Type B pancreatic cell (in vitro differentiated cells): ENCODE measurements around the gene COL24A1. TPM values are rescaled to one million over a fixed set of nuclear protein-coding genes. Genes with fewer than 3 reads are reported as not detected.

Experiments used
- DNase-seq: peaks from one replicate; pipeline ENCODE4 v3.0.0; 2021; ENCODE audit warnings: mixed read lengths; ENCODE audit not compliant: unreplicated experiment; ENCODE audit errors: extremely low spot score
- H3K27ac Mint-ChIP-seq: 2 replicates; pipeline ENCODE4 v1.8.0; 2021; ENCODE audit warnings: mild to moderate bottlenecking, mixed read lengths
- H3K27me3 Mint-ChIP-seq: 2 replicates; pipeline ENCODE4 v1.8.0; 2021; ENCODE audit warnings: mixed read lengths
- H3K36me3 Mint-ChIP-seq: 2 replicates; pipeline ENCODE4 v1.8.0; 2021; ENCODE audit warnings: mixed read lengths
- H3K4me1 Mint-ChIP-seq: one replicate; pipeline ENCODE4 v1.8.0; 2021; ENCODE audit warnings: mixed read lengths; ENCODE audit not compliant: unreplicated experiment
- H3K4me3 Mint-ChIP-seq: 2 replicates; pipeline ENCODE4 v1.8.0; 2021; ENCODE audit warnings: mild to moderate bottlenecking, mixed read lengths
- H3K9me3 Mint-ChIP-seq: 2 replicates; pipeline ENCODE4 v1.8.0; 2021; ENCODE audit warnings: mixed read lengths
- CTCF ChIP-seq: fragments of 200-600 bp; sonication (generic); conservative IDR thresholded peaks from 2 replicates; pipeline ENCODE4 v1.5.0; 2021; ENCODE audit warnings: antibody characterized with exemption, mild to moderate bottlenecking
- total RNA-seq: library from RNA; stranded (reverse); gene quantifications from 2 replicates; pipeline ENCODE4 v1.2.1, GENCODE V29; 2021; ENCODE audit warnings: low replicate concordance

The COL24A1 gene
- total RNA-seq, 1 donor from 2014 or later: 7.2 TPM

DNA sequence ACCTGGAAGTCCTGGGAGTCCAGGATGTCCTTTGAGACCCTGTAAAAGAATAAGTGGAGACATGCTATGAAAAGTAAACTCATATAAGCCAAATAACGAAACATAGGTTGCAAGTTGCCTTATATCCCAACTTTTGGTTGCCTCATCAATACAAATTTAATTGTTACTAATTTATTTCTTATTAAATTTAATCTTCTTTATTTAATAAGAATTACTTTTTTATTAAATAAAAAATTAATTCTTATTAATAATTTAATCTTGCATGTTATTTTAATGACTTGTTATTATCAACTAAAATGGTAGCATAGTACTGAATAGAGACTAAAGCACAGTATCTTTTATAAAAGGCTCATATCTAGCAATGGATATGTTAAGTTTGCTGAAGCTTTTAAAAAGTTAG is 92.9 kb downstream of the COL24A1 start:
- Mint-ChIP-seq H3K36me3 (no peaks in the 10 kb centered on the region), H3K27ac (no peak overlapping the region), H3K4me1 (no peaks in the 10 kb centered on the region), H3K9me3 (no peaks in the 10 kb centered on the region), H3K4me3 (no peak overlapping the region), H3K27me3 (no peaks in the 10 kb centered on the region)
- no peak for TF ChIP-seq CTCF
- no peak for DNase-seq

DNA sequence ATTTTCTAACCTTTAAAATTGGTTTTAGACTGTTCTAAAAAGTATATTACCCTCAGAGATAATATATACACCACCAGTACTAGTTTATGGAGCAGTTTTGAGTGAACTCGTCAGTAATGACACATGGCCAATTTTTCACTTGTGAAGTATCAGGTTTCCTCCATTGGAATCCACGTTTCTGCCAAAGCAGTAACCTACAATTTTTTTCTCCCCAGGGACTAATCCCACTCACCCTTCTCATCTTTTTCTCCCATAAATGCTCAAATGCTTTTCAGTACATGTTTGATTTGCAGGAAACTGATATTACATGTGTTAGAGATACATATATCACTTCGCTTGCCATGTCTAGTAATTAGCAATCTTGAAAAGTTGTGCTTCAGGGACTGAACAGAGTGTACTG is 94.1 kb downstream of the COL24A1 start:
- no peak overlapping the region for H3K4me3 Mint-ChIP-seq
- no peak overlapping the region for H3K27ac Mint-ChIP-seq
- H3K4me1 Mint-ChIP-seq: no peaks in the 10 kb centered on the region
- no peaks in the 10 kb centered on the region for H3K9me3 Mint-ChIP-seq
- H3K36me3 Mint-ChIP-seq: no peaks in the 10 kb centered on the region
- TF ChIP-seq CTCF: no peak
- DNase-seq: no peak
- no peaks in the 10 kb centered on the region for H3K27me3 Mint-ChIP-seq

- Mint-ChIP-seq H3K9me3 (no peaks in the 10 kb centered on the region), H3K27ac (no peak overlapping the region), H3K4me1 (no peaks in the 10 kb centered on the region), H3K36me3 (no peaks in the 10 kb centered on the region), H3K27me3 (no peaks in the 10 kb centered on the region), H3K4me3 (no peak overlapping the region)
- no peak for TF ChIP-seq CTCF
- no peak for DNase-seq
These were observed 95.0 kb downstream of the COL24A1 start for GRCh38 chr1:86061551-86061990.

- Mint-ChIP-seq H3K9me3 (no peaks in the 10 kb centered on the region), H3K4me1 (no peaks in the 10 kb centered on the region), H3K36me3 (no peaks in the 10 kb centered on the region), H3K4me3 (no peak overlapping the region), H3K27ac (no peak overlapping the region), H3K27me3 (no peaks in the 10 kb centered on the region)
- DNase-seq: no peak
- no peak for TF ChIP-seq CTCF
These were observed 102.2 kb downstream of the COL24A1 start for GRCh38 chr1:86054396-86054795.

- no peak for DNase-seq
- H3K27me3 Mint-ChIP-seq: no peaks in the 10 kb centered on the region
- no peak for TF ChIP-seq CTCF
- H3K9me3 Mint-ChIP-seq: no peaks in the 10 kb centered on the region
- no peaks in the 10 kb centered on the region for H3K36me3 Mint-ChIP-seq
- H3K27ac Mint-ChIP-seq: no peak overlapping the region
- no peak overlapping the region for H3K4me3 Mint-ChIP-seq
- no peaks in the 10 kb centered on the region for H3K4me1 Mint-ChIP-seq
These were observed 103.4 kb downstream of the COL24A1 start for GRCh38 chr1:86052948-86053698.

DNA sequence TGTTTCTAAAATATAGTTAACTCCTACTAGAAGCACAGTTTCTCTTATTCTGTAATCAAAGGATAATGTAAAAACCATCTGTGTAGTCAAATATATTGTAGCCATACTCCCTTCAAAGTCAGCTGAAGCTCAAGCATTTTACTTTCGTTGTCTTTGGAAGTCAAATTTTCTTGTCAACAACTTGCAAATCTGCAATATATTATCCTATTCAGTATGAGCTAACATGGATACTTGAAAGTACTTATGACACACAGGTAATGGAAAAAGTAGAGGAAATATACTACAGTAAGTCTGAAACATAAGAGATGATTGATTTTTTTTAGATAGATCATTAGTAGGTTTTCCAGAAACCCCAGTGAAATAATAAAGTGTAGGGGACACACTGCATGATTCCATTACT is 121.5 kb downstream of the COL24A1 start:
- Mint-ChIP-seq H3K36me3 (no peaks in the 10 kb centered on the region), H3K4me1 (no peaks in the 10 kb centered on the region), H3K27ac (no peak overlapping the region), H3K4me3 (no peak overlapping the region), H3K9me3 (no peaks in the 10 kb centered on the region), H3K27me3 (peaks cover 3% of the 10 kb centered on the region)
- TF ChIP-seq CTCF: no peak
- DNase-seq: no peak
